HG02642 (cell line): ENCODE data around the gene ATXN1.
"Not testable (repeated sequence)": the region's sequence is repeated elsewhere in the genome, so short reads cannot be mapped to it uniquely, and the experiment has no call there.

Experiments
- ATAC-seq: cut with Tn5 transposase; IDR thresholded peaks from one replicate; pipeline ENCODE4 v1.9.1; 2021; ENCODE audit warnings: mild to moderate bottlenecking; ENCODE audit not compliant: unreplicated experiment, poor library complexity

The ATXN1 gene

DNA sequence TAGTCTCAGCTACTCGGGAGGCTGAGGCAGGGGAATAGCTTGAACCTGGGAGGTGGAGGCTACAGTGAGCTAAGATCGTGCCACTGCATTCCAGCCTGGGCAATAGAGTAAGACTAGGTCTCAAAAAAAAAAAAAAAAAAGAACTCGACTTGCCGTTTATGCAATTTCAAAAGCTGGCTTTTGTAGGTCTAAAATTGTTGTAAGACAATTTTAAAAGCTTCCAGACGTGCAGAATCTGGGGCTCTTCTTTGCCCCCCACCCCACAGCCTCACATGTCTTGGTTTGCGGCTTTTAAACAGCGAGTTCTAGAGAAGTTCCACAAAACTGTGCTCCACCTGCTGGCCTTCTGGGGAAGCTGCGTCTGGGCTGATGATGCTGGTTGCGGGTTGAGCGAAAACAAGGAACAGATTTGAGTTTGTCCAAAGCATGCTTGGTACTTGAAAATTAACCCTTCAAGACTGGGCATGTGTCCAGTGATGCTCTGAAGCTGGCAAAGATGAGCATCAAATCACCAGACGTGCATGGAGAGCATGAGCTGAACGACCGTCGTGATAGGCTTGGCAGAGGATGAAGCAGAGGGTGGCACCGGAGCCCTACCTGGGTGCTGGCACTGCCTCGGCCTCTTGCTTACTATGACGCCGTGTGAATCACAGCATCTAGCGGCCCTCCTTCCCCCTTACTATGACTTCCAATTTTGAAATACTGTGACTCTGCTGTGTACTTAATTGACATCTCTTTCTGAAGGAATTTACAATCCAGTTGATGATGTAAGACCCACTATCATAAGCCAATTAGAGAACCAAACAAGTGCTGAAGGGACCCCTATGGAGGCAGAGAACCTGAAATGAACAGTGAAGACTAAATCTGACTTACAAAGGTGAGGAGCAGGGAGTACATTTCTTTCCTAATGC lies 351.5 kb downstream of the ATXN1 start:
- peak; percentile 39 for ATAC-seq

DNA sequence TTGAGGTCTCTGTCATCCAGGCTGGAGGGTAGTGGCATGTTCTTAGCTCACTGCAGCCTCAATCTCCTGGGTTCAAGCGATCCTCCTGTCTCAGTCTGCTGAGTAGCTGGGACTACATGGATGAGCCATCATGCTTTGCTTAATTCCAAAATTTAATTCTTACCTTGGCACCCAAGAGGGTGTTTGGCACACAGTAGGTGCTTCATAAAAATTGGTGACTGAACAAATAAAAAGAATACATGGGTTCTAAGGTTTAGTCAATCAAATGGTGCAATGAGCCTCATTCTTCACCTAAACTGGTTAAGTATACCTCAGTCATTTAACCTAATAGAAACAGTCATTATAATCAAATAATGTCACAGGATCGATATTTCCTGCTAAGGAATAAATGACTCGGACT lies 352.5 kb downstream of the ATXN1 start:
- ATAC-seq = no peak

DNA sequence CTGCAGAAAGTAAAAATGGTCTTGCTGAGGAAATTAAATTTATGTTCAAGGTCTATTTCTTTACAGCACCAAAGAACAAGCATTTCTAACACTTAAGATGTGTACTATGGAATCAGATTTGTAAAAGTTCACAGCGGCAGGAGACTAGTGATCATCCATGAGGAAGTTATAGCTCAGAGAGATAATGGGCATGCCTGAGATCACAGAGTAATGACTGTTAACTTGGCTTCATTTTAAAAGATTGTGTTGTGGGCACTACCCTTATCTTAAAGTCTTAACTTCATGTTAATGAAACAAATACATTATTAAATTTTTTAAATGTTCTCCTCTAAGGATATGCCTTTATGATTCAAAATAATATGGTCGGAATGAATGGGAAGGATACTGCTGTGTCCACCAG lies 354.3 kb downstream of the ATXN1 start:
- no peak for ATAC-seq

DNA sequence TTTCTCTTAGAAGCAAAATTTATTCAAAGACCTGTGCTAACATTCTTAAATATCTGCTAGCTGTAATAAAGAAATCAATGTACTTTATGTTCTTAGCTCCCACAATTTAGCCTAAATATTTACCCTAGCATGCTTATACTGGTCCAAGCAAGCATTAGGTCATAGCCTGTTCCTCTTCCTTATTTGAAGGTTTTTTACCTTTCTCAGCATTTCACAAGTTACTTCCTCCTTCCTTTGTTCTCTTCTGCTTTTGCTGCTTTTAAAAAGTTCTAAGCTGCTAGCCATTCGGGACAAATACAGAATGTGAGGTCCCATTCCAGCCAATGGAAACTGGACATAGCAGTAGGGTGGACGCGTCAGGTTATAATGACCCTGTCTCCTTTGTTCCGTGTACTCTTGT lies 354.7 kb downstream of the ATXN1 start:
- ATAC-seq = not testable (repeated sequence)

DNA sequence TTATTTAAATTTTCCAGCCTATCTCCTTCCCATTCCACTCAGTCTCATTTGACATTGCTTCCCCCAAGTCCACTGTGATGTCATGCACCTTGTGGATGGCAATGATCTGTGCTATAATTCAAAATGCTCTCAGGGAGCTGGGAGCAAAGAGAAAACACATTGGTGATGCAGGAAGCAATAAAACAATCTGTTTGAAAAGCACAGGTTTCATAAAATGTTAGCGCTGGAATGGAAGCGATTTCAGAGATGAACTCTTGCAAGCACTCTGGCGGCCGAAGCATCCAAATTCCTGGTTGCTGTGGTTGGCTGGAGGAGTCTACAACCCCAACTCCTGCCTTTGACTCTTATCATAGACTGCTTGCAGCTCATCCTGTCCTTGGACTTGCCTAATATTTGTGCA lies 355.9 kb downstream of the ATXN1 start:
- ATAC-seq = no peak

DNA sequence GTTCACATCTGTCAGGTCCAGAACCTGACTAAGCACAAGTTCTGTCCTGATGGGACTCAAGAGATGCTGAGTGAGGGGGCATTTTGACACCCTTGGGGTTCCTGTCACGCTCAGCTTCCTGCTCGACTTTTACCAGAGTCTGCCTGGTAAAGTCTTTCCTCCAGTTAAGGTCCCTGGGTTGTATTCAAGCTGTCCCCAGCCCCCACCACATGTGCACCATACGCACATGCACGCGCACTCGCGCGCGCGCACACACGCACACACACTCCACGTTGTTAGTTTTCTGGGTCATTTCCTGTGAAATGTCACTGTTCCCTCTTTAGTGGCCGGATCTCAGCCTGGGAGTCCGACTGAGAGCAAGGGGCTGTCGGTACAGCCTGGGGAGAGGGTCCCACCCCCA lies 356.8 kb downstream of the ATXN1 start:
- no peak for ATAC-seq

DNA sequence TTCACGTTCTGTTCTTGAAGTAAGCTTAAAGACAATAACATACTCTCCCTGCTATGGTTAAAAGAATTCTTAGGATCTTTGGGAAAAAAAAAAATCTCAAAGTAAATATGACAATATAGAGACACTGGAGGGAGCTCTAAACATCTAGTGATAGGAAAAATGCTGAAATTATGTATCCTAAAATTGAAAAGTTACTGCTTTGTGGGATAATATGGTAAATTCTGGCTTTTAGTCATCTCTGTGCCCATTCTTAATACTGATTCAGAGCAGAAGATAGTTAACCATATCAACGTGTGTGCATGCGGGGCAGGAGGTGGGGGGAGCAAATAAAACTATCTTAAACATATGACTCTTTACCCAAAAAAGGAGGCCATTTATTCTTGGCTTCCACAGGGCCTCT lies 357.4 kb downstream of the ATXN1 start:
- ATAC-seq = no peak

DNA sequence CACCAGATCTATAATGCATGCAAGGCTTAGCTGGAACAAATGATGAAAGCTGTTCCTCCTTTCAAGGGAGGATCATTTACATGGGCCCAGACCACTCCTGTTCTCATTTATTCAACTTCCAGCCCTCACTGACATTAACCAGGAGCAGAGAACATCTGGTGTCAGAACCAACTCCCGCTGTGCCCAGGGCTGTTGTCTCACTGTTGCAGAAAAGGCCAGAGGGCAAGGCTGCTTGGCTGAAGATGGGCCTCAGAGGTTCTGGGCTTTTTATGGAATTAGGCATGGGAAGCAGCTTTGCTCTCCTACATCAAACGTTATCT lies 358.7 kb downstream of the ATXN1 start:
- no peak for ATAC-seq

DNA sequence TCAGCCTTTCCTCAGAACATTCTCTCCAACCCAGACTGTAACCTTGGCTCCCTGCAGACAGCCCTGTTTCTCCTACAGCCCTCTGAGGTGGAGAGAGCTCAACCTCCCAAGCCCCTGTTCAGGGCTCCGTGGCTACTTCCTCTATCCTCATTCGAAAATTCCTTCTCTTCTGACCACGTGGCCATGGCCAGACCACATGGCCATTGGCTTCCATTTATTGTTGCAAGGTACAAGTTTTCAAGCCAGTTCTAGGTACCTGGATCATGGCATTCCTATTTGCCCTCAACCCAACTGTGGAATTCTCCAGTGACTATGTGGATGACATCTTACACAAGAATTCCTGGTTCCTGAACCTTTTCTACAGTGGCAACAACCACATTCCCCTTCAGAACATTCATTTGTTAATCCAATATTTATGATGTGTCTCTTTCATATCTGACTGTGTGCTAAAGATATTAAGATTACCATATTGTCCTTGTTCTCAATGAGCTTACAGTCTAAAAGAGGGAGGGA lies 361.0 kb downstream of the ATXN1 start:
- ATAC-seq = no peak

DNA sequence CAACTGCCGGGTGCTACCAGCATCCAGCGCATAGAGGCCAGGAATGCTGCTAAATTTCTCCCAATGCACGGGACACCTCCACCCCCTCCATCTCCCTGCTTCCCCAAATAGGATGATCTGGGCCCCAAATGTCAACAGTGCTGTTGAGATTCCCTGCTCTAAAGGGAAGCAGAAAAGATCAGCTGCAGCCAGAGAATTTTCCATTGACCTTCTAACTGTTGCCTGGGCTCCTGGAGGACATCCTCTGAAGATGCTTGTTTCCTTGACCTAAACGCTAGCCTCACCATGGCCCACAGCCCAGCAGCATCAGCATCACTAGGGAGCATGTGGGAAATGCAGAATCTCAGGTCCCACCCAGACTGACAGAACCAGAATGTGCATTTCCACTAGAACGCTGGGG lies 361.6 kb downstream of the ATXN1 start:
- no peak for ATAC-seq

DNA sequence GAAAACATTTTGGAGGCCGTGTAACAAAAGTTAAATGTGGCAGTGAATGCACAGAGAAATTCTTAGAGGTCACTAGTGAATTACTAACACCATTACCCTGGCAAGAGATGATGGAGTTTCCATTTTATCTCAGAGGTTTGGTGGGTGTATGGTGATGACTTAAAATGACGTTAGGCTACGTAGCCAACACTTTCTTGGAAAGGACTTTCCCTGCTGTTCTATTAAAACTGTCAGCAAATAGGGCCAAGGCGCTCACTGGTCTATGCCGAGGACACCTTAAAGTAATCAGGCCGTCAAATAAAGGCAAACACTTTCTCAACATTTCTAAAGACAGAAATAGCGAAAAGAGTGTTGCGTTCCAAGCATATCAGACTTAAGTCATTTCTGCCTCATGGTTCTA lies 362.1 kb downstream of the ATXN1 start:
- no peak for ATAC-seq

DNA sequence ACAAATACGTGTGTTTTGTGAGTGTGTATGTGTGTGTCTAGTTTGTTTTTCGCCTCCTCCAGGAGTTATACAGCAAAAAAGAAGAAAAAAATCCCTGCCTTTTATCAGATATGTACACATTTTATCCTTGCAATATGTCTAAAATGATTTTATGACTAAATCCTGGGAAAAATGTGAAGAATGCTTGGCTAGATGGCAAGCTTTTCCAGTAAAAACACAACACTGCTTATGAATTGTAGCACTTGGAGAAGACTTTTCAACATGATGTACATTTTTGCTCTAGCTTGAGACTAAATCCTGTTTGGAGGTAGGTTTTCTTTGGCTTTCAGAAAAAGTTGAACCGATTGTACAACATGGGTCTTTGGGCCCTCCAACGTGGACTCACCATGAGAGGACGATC lies 362.7 kb downstream of the ATXN1 start:
- ATAC-seq = no peak

DNA sequence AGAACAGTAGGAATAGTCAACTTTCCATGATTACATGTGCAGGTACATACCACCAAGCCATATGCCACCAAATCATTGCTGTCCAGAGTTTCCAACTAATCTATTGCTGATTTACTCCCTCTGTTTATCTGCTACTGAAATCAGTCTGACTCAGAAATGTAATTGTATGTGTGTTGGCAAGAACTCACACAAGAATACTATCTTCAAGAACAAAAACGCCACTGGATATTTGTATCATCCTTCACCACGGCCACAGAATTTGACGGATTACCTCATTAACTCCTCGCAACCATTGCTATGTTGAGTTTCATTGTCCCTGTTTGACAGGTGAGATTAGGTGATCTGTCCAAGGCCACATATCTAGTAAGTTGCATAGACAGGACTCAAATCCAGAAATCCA lies 363.6 kb downstream of the ATXN1 start:
- ATAC-seq = no peak

DNA sequence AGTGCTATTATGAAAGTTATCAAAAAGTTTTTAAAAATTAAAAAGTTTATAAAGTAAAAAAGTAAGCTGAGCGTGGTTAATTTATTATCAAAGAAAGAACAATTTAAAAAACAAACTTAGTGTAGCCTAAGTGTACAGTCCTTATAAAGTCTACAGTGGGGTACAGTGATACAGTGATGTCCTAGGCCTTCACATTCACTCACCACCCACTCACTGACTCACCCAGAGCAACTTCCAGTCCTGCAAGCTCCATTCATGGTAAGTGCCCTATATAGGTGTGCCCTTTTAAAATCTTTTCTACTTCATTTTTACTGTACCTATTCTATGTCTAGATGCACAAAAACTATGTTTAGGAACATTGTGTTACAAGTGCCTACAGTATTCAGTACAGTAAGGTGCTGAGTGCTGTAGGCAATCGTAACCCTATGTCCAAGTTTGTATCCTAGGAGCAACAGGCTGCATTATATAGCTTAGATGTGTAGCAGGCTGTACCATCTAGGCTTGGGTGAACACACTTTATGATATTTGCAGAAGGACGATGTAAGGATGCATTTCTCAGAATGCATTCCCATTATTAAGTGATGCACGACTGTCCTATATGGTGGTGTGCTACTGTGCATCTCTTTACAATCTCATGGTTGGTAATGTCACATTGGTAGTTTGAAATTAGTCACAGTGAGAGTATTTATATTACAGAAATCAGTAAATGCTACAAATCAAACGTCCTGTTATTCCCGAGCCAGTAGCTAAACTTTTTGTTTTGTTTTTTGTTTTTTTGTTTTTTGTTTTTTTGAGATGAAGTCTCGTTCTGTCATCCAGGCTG lies 364.6 kb downstream of the ATXN1 start:
- ATAC-seq = no peak

DNA sequence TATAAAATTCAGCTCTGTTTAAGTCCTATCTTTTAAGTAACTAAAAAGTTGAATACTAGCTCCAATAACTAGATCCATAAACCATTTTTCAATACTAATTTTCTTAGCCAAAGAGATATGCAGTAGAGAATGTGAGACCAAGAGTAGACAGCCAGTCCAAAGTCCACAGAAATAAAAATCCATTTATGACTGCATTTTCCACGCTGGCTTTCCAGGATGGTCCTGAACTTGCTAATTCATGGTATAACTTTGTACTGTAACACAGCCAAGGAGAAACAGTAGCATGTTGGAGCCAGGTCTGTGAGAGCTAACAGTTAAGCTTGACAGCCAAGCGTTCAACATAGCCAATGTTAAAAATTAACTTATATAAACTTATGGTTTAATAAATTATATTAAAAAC lies 366.6 kb downstream of the ATXN1 start:
- no peak for ATAC-seq

DNA sequence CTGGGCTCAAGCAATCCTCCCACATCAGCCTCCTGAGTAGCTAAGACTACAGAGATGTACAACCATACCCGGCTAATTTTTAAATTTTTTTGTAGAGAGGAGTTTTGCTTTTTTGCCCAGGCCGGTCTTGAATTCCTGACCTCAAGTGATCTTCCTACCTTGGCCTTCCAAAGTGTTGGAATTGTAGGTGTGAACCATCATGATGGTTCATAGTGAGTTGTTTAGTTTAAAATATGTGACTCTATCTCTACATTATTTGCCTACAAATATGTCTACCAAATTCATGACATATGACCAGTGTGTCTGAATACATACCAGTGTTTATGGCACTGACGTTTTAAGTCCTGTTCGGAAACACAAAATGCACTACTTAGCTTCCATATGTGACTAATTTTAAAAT lies 367.9 kb downstream of the ATXN1 start:
- ATAC-seq = no peak

DNA sequence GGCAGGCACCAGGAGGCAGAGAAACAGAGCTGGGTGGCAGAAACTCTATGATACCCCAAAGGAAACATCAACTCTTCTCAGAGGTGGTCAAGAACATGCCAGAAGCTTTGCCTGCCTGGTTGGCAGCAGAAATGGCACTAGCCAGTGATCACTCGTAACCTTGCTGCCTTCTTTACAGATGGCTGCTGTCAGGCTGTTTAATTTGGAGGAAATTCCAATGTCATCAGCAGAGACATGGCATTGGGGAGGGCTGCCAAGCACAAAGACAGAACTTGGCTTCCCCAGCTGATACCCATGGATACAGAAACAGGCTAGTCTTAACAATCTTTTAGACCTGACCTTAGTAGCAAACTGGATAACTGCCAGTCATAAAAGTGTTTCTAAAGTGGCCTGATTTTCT lies 369.2 kb downstream of the ATXN1 start:
- ATAC-seq = no peak

DNA sequence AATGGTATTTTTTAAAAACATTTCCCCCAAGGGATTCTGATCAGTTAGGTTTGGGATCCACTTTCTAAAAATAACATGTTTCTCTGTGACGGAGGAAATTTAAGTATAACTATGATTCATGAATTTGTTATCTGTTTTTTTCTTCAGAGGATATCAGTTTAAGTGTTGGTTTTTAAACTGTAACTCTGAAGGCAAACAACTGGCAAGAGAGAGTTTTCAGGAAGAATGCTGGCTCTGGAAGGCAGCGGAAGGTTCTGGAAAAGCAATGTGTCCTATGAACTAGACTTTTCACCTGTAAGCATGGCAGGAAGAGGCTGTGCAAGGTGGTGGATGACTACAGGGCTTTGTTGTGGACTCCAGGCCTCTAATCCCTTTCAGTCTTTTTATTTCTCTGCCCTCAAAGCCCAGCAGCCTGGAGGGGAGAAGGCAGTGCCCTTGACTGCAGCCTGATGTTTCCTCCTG lies 369.8 kb downstream of the ATXN1 start:
- no peak for ATAC-seq

DNA sequence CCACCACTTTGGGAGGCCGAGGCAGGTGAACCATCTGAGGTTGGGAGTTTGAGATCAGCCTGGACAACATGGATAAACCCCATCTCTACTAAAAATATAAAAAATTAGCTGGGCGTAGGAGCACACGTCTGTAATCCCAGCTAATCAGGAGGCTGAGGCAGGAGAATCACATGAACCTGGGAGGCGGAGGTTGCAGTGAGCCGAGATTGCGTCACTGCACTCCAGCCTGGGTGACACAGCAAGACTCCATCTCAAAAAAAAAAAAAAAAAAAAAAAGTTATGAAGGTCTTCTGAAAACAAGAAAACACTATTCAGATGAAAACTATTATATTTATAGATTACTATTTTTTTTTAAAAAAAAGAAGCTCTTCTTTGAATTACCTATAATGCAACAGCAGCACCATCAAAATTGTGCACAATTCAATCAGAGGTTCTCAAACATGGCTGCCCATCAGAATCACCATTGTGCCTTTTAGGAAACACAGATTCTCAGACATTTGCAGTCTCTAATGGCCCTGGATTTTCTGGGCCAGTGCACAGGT lies 370.3 kb downstream of the ATXN1 start:
- ATAC-seq = not testable (repeated sequence)

DNA sequence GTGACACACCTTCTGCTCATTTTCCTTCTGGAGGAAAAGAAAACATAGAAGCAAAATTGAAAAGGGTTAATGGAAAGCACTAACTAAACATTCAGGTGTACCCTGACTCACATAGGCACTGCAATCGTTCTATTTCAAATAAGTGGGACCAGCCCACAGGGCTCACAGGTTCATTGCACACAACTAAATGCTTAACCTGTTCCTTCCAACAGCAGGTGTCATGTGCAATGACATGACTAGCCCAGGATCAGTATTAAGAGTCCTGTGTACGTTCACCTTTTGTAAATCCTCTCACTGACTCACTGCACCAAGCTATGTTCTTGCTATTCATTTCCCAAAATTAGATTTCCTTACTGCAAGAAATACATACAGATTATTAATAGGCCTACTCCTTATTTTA lies 371.6 kb downstream of the ATXN1 start:
- ATAC-seq = no peak

DNA sequence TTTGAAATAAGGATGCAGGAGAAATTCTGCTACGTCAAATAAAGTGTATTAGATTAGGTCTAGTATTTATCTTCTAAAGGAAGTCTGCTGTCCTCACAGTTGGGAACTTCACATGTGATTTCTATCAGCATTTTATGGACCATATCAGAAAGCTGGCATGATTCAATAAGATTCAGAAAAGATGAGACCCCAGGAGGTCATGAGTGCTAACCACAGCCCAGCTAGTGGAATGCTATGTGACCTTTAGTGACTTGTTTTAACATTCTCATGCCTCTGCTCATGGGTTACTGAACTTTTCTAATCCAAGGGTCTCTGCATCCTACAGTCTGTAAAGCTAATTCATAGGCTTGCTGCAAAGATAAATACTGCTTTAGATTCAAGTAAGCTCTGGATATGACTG lies 372.8 kb downstream of the ATXN1 start:
- no peak for ATAC-seq
